OCI-LY7 (cell line): ENCODE measurements around the gene HEATR3.

Experiments
- CTCF ChIP-seq: fragments of 200-600 bp; sonication (generic); conservative IDR thresholded peaks from 2 replicates; pipeline ENCODE4 v1.5.1; 2014; ENCODE audit warnings: mild to moderate bottlenecking, antibody characterized with exemption, low read length, moderate library complexity, mixed read lengths
- EZH2phosphoT487 ChIP-seq: fragments of 200-600 bp; sonication (generic); IDR thresholded peaks from 2 replicates; pipeline ENCODE4 v1.6.1; 2018; ENCODE audit warnings: low read depth, borderline replicate concordance, mild to moderate bottlenecking, mixed run types, antibody characterized with exemption, low read length, moderate library complexity, mixed read lengths

- no peak for TF ChIP-seq CTCF
- no peak for TF ChIP-seq EZH2phosphoT487
These were observed 6.1 kb upstream of the HEATR3 start for GRCh38 chr16:50059669-50060068.
